Bone marrow (tissue), 2 donors: Measurements from ENCODE around the gene TREH.

Source experiments
- DNase-seq, 2 donors: peaks; one replicate each; lab custom pipeline; 2025; lab: John Stamatoyannopoulos, UW

The TREH gene

GRCh38 chr11:118649941-118650340 is 29.5 kb downstream of the TREH start:
- no peak for DNase-seq

- no peak for DNase-seq
Measured at GRCh38 chr11:118648291-118648690, 31.2 kb downstream of the TREH start.

DNA sequence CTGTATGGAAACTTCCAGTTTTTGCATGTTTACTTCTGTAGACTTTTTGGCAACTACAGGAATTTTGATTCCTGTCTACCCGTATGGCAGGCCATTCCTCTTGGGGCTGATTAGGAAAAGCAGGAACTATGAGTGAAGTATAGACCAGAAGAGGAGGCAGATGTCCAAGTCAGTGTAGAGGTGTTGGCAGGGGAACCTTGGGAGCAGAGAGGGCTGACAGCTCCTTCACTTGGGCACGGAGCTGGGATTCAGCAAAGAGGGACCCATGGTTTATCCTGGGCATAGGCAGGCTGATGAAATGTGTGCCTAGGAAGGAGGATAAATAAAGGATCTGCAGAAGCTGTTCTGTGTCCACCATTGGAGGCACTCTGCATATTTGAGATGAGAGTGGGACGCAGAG is 33.1 kb downstream of the TREH start:
- no peak for DNase-seq

DNA sequence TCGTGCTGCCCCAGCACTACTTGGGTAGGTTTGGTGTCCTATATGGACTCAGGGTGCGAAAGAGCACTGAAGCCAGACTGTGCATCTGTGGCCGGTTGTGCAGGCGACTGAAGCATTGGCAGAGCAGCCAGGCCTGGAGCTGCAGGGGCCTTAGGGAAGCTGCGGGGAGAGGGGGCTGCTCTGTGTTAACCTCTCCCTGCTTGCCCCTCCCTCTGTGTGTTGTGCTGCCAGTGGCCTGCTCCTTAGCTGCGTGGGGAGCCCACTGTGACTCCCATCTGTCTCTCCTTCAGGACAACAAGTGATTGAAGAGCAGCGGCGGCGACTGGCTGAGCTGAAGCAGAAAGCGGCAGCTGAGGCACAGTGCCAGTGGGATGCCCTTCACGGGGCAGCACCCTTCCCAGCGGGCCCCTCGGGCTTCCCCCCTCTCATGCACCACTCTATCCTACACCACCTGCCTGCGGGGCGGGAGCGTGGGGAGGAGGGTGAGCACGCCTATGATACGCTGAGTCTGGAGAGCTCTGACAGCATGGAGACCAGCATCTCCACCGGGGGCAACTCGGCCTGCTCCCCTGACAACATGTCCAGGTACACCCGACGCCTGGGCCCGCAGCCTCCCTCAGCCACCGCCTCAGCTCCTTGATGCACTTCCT is 34.3 kb downstream of the TREH start:
- no peak for DNase-seq

DNA sequence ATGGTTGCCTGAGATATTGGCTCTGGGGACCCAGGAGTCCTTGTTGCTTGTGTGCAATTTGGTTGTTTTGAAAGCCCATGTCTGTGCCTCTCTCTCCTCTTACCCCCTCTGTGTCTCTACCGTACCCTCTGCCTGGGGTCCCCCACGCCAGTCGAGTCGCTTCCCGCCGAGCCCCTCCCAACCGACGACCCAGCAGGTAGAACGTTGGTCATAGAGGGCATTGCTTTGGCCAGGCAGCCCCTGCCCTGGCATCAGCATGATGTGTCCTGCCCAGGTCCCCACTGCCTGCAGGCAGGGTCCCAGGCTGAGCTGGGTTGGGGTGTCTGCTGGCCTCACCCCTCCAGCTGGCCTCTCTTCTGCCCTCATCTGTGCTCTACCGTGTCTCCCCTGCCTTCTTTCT is 35.0 kb downstream of the TREH start:
- DNase-seq = no peak

DNA sequence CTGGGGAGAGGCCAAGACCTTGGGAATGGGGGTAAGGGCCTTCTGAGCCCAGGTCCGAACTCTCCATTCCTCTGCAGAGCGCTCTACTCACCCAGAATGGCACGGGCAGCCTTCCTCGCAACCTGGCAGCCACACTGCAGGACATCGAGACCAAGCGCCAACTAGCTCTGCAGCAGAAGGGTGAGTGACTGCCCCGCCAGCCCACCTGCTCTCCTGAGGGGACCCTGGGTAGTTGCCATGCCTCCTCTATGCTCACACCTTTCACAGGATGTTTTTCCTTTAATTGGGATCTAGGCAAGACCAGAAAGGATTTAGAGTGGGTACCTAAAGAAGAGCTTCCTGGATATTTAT is 35.5 kb downstream of the TREH start:
- DNase-seq = no peak

DNA sequence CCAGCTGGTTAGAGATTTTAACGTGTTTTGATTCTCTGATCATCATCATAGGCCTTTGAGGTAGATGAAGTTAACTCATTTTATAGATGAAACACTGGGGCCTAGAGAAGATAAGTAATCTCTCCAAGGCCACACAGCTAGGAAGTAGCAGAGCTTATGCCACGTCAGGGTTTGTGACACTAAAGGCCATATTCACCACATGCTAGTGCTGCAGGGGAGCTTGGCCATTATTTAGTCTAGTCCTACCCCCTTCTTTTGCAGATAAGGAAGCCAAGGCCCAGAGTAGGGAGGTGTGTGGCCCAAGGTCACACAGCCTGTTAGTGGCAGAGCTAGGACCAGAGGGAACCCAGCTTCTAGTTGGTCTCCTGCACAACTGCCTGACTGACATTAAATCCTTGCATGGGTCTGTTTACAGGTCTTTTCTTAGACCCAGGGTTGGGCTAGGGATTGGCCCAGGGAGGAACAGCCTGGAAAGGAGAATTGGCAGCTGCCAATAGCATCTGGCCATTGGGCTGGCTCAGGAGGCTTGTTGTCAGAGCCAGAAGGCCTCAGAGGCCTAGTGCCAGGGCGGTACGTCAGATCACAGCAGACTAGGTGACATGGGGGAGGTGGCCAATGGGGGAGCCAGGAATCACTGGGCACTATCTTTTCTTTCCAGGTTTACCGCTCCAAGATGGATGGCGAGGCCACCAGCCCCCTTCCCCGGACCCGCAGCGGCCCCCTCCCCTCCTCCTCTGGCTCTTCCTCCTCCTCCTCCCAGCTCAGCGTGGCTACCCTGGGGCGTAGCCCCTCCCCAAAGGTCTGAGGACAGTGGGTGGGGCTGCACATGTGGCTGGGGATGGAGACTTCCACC is 36.1 kb downstream of the TREH start:
- DNase-seq = no peak

DNA sequence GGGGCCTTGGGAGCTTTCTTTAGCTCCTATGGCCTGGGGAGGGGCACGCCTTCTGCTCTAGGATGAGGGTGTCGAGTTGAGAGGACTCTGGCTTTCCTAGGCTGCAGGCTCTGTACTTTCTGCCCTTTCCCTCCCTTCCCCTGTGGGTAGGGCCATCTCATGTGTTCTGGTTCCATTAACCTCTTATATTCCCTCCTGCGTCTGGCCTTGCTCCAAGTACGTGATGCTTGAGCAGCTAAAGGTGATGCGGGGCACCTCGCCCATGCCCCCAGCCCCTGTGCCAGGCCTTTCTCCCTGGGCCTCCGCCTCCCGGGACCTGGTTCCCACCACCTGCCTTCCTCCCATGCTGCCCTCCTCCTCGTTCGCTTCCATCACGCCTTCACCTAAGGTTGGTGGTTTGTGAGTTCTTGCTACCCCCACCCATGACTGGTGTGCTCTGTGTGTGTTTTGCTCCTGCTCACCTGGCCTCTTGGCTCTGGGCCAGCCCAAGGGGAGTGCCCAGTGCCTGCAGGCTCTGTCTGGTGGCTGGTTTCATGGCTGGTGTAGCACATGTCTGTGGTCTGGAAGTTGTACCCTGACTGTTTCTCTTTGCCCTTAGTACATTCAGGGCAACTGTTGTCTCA is 37.9 kb downstream of the TREH start:
- no peak for DNase-seq

- DNase-seq = peak in 1 of 2 donors; percentile 4
Measured at GRCh38 chr11:118640332-118641154, 38.9 kb downstream of the TREH start.

DNA sequence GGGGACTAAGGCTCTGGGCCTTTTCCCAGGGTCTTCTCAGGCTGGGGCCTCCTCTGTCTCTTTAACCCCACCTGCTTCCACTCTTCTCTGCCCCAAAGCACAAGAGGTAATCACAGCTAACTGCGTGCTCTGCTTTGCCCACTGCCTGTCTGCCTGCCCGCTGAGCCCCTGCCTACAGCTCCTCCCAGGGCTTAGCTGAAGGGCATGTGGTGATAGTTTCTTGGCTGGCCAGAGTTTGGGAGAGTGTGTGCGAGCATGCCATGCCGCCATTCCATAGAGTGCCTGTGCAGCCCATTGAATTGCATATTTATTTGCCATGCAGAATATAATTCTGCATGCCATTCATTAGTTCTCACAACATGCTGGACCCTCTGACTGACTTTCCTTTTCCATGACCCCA is 39.6 kb downstream of the TREH start:
- DNase-seq = no peak

DNA sequence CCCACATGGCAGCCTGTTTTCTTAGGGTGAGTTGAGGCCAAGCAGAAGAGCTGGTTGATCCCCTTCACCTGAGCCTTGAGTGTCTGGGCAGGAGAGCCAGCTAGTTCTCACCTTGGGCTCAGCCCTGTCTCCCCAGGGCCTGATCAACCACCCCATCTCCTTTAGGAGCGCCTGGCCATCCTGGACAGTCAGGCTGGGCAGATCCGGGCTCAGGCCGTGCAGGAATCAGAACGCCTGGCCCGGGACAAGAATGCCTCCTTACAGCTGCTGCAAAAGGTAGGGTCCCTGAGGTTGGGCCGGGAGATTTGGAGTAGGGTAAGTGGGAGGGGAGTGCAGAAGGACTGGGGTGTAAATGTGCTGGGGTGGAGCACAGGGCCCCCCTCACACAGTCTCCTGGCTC is 40.7 kb downstream of the TREH start:
- DNase-seq = no peak

DNA sequence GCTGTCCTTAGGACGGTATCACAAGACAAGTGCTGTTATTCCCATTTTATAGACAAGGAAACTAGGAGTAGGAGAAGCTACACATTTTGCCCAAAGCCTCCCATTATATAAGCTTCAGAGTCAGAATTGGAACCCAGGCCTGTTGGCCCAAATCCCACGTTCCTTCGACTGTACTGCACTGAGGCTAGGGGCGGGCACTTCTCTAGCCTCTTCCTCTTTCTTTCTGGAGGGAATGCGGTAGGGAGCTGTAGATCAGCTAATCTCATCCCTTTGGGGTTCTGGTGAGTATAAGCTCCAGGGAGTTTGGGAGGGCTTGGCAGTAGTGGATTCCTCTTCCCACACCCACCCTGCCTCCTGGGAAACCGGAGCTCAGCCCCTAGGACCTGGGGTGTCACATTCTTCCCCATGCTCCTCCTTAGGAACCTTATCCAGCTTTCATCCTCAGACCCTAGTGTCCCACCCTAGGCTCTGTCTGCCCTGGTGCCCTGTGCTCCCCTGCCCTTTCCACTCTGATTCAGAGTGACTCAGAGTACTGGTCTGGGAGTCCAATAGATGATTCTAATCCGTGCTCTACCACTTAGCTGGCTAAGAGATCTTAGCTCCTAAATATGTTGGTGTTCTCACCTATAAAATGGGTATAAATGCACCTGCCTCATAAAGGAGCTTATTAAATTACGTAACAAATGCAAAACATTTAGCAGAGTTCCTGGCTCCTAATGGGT is 42.7 kb downstream of the TREH start:
- no peak for DNase-seq

DNA sequence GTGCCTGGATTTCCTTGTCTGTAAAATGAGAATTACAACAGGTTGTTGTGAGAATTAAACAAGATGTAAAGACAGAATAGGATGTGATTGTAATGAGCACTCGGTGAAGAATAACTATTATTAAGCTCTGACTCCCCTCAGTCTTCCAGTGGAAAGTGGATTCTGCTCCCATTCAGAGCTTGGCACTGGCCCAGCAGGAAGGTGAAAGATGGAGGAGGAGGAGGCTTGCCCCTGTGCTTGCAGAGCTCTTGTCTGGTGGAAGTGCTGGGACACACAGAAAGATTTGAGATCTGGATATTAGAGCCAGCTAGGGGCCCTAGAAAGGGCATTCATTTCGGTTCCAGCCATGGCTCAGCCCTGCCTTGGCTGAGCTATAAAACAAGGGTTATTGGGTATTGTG is 43.8 kb downstream of the TREH start:
- DNase-seq = no peak

GRCh38 chr11:118635237-118635591 is 44.2 kb downstream of the TREH start:
- DNase-seq = no peak

DNA sequence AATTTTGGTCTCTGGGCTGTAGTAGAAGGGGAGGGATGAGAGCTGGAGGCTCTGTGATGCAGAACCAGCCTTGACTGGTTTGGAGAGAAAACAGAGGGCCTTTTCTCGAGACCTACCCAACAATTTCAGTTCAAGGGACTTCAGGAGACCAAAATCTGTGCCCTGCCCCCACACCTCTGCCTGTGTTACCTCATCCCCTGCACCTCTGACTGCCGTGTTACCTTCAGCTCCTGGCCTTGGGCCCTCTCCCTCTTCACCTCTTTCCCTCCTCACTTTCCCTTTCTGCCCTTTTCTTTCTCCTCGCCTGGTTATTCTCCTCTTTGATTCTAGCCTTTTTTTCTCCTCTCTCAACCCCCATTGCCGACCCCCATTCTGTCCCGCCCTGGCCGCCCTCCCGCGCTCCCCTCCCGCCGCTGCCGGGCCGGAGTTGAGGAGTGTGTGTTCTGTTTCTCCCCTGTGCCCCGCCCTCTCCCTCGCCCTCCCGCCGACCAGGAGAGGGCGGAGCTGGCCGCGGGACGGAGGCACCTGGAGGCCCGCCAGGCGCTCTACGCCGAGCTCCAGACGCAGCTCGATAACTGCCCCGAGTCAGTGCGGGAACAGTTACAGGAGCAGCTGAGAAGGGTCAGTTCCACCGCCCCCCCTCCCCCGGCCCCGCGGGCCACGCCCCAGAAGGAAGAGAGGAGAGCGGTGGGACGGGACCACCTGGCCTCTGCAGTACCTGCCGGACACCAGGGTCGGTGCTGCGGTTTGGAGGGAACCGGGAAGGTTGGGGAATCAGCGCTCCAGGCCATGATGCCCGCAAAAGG is 44.8 kb downstream of the TREH start:
- no peak for DNase-seq

GRCh38 chr11:118633979-118634378 is 45.5 kb downstream of the TREH start:
- no peak for DNase-seq

DNA sequence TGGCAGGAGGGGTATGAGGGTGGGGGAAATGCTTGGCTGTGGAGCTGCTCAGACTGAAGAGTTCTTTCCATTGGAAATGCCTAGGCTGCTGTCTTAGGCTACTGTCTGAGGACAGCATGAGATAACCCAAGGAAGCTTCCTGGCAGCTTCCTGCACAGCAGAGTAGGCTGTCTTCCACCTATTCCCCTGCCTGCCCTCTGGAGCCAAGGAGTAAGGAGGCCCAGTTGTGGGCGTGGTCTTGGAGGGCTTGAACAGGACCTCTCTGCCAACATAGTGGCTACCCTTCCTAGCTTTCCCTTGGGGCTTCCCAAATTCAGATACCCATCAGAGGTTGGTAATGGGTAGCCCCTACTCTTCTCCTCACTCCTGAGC is 46.1 kb downstream of the TREH start:
- DNase-seq = no peak

DNA sequence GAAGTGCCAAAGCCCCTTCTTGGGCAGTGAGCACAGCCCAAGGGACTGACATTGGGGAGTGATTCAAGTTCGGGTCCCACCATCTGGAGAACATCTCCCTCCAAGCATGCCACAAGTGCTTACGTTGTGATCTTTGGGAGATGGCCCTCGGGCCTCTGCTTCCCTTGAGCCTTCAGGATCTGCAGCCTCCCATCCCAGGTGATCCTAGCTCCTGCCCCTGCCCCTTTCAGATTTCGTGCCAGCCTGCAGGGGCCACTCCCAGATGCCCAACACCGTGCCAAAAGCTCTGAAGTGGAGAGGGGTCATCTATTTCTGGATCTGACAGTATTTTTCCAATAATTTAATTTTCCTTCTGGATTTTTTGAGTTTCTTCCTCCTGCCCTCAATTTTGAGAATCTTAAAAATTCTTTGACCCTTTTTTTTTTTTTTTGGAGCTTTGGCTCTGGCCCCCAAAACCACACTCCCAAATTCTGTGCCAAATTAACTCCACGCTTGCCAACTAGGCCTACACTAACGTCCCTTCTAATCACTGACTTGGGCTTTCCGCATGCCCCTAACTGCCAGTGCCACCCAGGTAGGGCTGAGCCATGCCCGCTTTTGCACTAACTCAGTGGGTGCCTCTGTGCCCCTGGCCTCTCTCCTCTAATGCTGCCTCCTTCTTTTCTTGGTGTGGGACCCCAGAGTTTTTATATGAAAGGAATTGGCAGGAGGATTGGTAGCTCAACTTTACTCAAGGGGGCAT is 46.7 kb downstream of the TREH start:
- DNase-seq = no peak

GRCh38 chr11:118631142-118631909 is 48.1 kb downstream of the TREH start:
- DNase-seq = no peak
